Psoas muscle (tissue), 8 donors: ENCODE data around the gene OPALIN. TPM values are rescaled to one million over a fixed set of nuclear protein-coding genes. Genes with fewer than 3 reads are reported as not detected.

Source experiments
- ATAC-seq, 4 donors: fragments of 200-7000 bp; cut with Tn5 transposase; one replicate each; pipeline ENCODE4 v1.9.1; 2020; ENCODE audit warnings: moderate library complexity in 3 of 4, mild to moderate bottlenecking in 2 of 4
- DNase-seq, 2 donors: peaks; one replicate each; pipeline ENCODE4 v3.0.0-alpha.2; 2020
- H3K27ac ChIP-seq: fragments of 200-600 bp; one replicate; pipeline ENCODE4 v1.8.0; 2022
- H3K27me3 ChIP-seq, 3 donors: fragments of 200-600 bp in 1 of 3; one replicate each; pipeline versions ENCODE4 v1.6.1 to v1.8.0; 2013 to 2022; ENCODE audit warnings: low read length in 2 of 3, mild to moderate bottlenecking in 2 of 3, moderate library complexity in 1 of 3; ENCODE audit not compliant: insufficient read depth in 3 of 3
- H3K36me3 ChIP-seq, 2 donors: fragments of 200-600 bp in 1 of 2; one replicate each; pipeline versions ENCODE4 v1.6.1 to v1.8.0; 2013 to 2022; ENCODE audit warnings: low read depth in 1 of 2, mild to moderate bottlenecking in 1 of 2, moderate library complexity in 1 of 2; ENCODE audit not compliant: insufficient read depth in 1 of 2
- H3K4me1 ChIP-seq: fragments of 200-600 bp; one replicate; pipeline ENCODE4 v1.8.0; 2022
- H3K4me3 ChIP-seq: fragments of 200-600 bp; one replicate; pipeline ENCODE4 v1.8.0; 2022; ENCODE audit warnings: mild to moderate bottlenecking
- H3K9me3 ChIP-seq: fragments of 200-600 bp; one replicate; pipeline ENCODE4 v1.8.0; 2022
- CTCF ChIP-seq: fragments of 200-600 bp; IDR thresholded peaks from one replicate; pipeline ENCODE4 v1.8.0; 2022; ENCODE audit warnings: antibody characterized with exemption
- WGBS, 3 donors: extraction: QIAGEN DNeasy Blood & Tissue Kit; methylation state at CpG; one replicate each; pipeline versions ENCODE4 v1.1.6 to v1.1.7; 2013; 5-methylcytosine and 5-hydroxymethylcytosine counted together
- intact Hi-C, 2 donors: fragments of 100-400 bp; cut with DNase I; formaldehyde crosslinking; loops; one replicate each; pipeline versions ENCODE4 v1.11.0 to v1.14.2; 2022
- polyA plus RNA-seq, 3 donors: library from polyadenylated mRNA; stranded (reverse); fragments of 200-250 nt; gene quantifications; one replicate each; pipeline ENCODE4 v1.2.3, GENCODE V29; 2013
- total RNA-seq, 4 donors: library from RNA; stranded (reverse); fragmentation: NEBNext Ultra II Directional in 2 of 4; extraction: Animal tissue kit (Norgen Biotek cat#: 25700) in 2 of 4; gene quantifications; one replicate each; pipeline versions ENCODE4 v1.2.1 to v1.2.4, GENCODE V29; 2021 to 2023
- donor health status: healthy with polysubstance abuse.
- donor health status: DM: no; HTN: no; CAD: no; lungs with moderate emphysema.
- donor health status: Bipolar disorder and iron deficiency.
- donor health status: healthy.
- donor health status: DM: yes; HTN: yes; CAD: no.
- donor health status: DM: no; HTN: no; CAD: no.
- donor health status: DM: no; HTN: no; CAD: no.
- donor health status: DM: yes; HTN: yes; CAD: no.

OPALIN gene
- total and polyA plus RNA-seq, 7 donors = 0.17 TPM; not detected in 6

GRCh38 chr10:96337106-96337505, 21.7 kb downstream of the OPALIN start:
- 91 to 93% (median 92%) methylated on average over 2 of the region's 2 CpGs for WGBS, 3 donors
- Histone ChIP-seq H3K9me3 (no peaks in the 10 kb centered on the region), H3K36me3 (no peaks in the 10 kb centered on the region), H3K4me1 (no peaks in the 10 kb centered on the region), H3K27ac (no peak overlapping the region), H3K27me3 (peaks cover 0 to 4% (median 0%) of the 10 kb centered on the region in 3 donors), H3K4me3 (no peak overlapping the region)
- TF ChIP-seq CTCF = no peak
- DNase-seq = no peak
- ATAC-seq = no peak
- intact Hi-C loops = no loop called here

GRCh38 chr10:96334616-96335526, 23.9 kb downstream of the OPALIN start:
- Histone ChIP-seq H3K4me3 (no peak overlapping the region), H3K9me3 (no peaks in the 10 kb centered on the region), H3K27me3 (peaks cover 0 to 8% (median 0%) of the 10 kb centered on the region in 3 donors), H3K27ac (no peak overlapping the region), H3K4me1 (no peaks in the 10 kb centered on the region), H3K36me3 (no peaks in the 10 kb centered on the region)
- ATAC-seq (peak in 2 of 4 donors; percentile 40 to 50), DNase-seq (no peak)
- intact Hi-C loops = no loop called here
- WGBS, 3 donors = 30 to 35% (median 33%) methylated on average over 5 of the region's 5 CpGs
- peak; percentile 65 for TF ChIP-seq CTCF

- intact Hi-C loops = no loop called here
- peaks cover 0 to 10% (median 2%) of the 10 kb centered on the region in 3 donors for H3K27me3 ChIP-seq
These were observed 25.7 kb downstream of the OPALIN start for GRCh38 chr10:96333101-96333500.

GRCh38 chr10:96327462-96327861, 31.3 kb downstream of the OPALIN start:
- Histone ChIP-seq H3K9me3 (no peaks in the 10 kb centered on the region), H3K27ac (no peak overlapping the region), H3K27me3 (peaks cover 0 to 20% (median 4%) of the 10 kb centered on the region in 3 donors), H3K36me3 (no peaks in the 10 kb centered on the region), H3K4me3 (no peak overlapping the region), H3K4me1 (no peaks in the 10 kb centered on the region)
- DNase-seq = no peak
- 57 to 66% (median 59%) methylated on average over 7 of the region's 7 CpGs for WGBS, 3 donors
- ATAC-seq = peak in 1 of 4 donors; percentile 58
- TF ChIP-seq CTCF = no peak
- intact Hi-C loops = no loop called here

More at GRCh38 chr10:96333101-96333500, 25.7 kb downstream of the OPALIN start:
- no peak overlapping the region for H3K27ac ChIP-seq
- TF ChIP-seq CTCF = no peak
- H3K4me3 ChIP-seq = no peak overlapping the region
- no peak for ATAC-seq
- WGBS, 3 donors = 85 to 94% (median 85%) methylated on average over 1 of the region's 1 CpG
- no peaks in the 10 kb centered on the region for H3K9me3 ChIP-seq
- no peaks in the 10 kb centered on the region for H3K36me3 ChIP-seq
- H3K4me1 ChIP-seq = no peaks in the 10 kb centered on the region
- no peak for DNase-seq
